Stimulated activated CD4-positive, alpha-beta T cell treated with anti-CD3 and anti-CD28 coated beads, TNF-alpha, amount 100 ng/mL, for 1 hour (primary cell): Measurements from ENCODE around the gene MARCKS.

Experiments used
- DNase-seq, 3 donors: peaks; one replicate each; pipeline ENCODE4 v3.0.0-alpha.2; 2020; ENCODE audit warnings: low read depth in 3 of 3, low spot score in 1 of 3

Gene MARCKS

GRCh38 chr6:113848811-113849210, 8.3 kb upstream of the MARCKS start:
- no peak for DNase-seq

GRCh38 chr6:113853252-113853651, 3.9 kb upstream of the MARCKS start:
- DNase-seq = no peak

GRCh38 chr6:113854531-113855499, 2.3 kb upstream of the MARCKS start:
- DNase-seq = no peak

GRCh38 chr6:113855500-113856374, 1.4 kb upstream of the MARCKS start:
- DNase-seq = no peak

- no peak for DNase-seq
Measured at GRCh38 chr6:113856375-113856624, 845 bp upstream of the MARCKS start.

GRCh38 chr6:113857556-113858479, 673 bp downstream of the MARCKS start:
- no peak for DNase-seq

GRCh38 chr6:113858480-113859348, 1.6 kb downstream of the MARCKS start:
- DNase-seq = peak; percentile 8 to 72 (median 25)

- no peak for DNase-seq
Measured at GRCh38 chr6:113859349-113860180, 2.4 kb downstream of the MARCKS start.

- DNase-seq = no peak
Measured at GRCh38 chr6:113860181-113860955, 3.2 kb downstream of the MARCKS start.

- no peak for DNase-seq
Measured at GRCh38 chr6:113862112-113862511, 5.0 kb downstream of the MARCKS start.

- DNase-seq = no peak
Measured at GRCh38 chr6:113870917-113871316, 13.8 kb downstream of the MARCKS start.

GRCh38 chr6:113871975-113872374, 14.8 kb downstream of the MARCKS start:
- DNase-seq = no peak

GRCh38 chr6:113873043-113873667, 16.0 kb downstream of the MARCKS start:
- DNase-seq = no peak

GRCh38 chr6:113875470-113875869, 18.3 kb downstream of the MARCKS start:
- DNase-seq = no peak

GRCh38 chr6:113876695-113877094, 19.6 kb downstream of the MARCKS start:
- no peak for DNase-seq

- DNase-seq = no peak
Measured at GRCh38 chr6:113879186-113880096, 22.3 kb downstream of the MARCKS start.

GRCh38 chr6:113881478-113881980, 24.4 kb downstream of the MARCKS start:
- DNase-seq = no peak
